22Rv1 (cell line): ENCODE data around the gene PEX11B.

Experiments
- CTCF ChIP-seq: fragments of 450-650 bp; IDR thresholded peaks from 2 replicates; pipeline ENCODE4 v1.5.1; 2017; ENCODE audit warnings: mild to moderate bottlenecking
- ZFX ChIP-seq: fragments of 450-650 bp; IDR thresholded peaks from 2 replicates; pipeline ENCODE4 v1.6.1; 2017; ENCODE audit warnings: antibody characterized with exemption, borderline replicate concordance

- TF ChIP-seq CTCF: no peak
- no peak for TF ChIP-seq ZFX
Measured at GRCh38 chr1:145887631-145888030, 30.9 kb downstream of the PEX11B start.
